ENCODE results near the gene AHRR.

Gene AHRR

DNA sequence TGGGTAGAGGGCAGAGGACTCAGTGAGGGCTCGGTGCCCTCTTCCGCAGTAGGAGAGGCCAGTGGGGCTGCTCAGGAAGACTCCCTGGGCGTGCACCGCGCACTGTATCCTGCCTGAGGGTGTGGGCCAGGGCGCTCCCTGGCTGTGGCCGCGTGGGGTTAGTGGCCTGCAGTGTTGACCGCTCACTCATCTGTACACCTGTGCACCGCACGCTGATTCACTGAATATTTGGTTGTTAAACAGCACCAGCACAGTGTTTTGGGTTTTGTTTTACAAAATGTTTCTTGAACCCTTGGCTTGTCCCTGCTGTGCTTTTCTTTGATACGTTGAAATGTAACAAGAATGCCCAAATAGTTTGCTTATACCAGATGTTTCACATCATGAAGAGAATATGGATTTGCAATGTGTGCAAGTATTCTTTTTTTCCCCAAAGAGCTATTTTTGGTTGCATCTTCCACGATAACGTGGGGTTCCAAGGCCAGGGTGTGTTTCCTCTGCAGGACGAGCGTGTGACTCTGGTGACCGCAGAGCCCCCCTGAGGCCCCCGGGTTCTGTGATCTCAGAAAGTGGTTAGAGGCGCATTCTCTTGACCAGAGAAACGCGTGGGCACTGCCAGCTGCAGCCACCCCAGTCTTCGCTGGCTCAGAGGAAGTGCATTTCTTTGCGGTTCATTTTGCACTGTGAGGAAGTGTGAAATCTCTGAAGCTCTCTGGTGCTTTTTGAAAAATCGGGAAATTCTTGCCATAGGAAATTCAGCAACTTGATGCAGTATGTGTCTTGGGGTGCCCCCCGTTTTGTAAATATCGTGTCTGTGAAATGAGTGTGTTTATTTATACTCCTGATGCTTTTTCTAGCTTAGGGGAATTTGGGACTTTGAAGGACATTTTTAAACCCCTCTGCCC, 46.9 kb downstream of the AHRR start:
- no peak for TF ChIP-seq REST (IDR thresholded peaks at IDR 0.05; ENCODE audit: insufficient read depth in 1 of 2, low read depth in 2 of 2, low read length in 2 of 2)
- no peak for TF ChIP-seq FOXP2 (optimal IDR thresholded peaks at IDR 0.05; ENCODE audit: borderline replicate concordance, extremely low read depth, extremely low read length, insufficient read depth)
- TF ChIP-seq POLR2AphosphoS5 (IDR thresholded peaks at IDR 0.05; ENCODE audit: low read depth, low read length), result no peak
- TF ChIP-seq SIN3A (IDR thresholded peaks at IDR 0.05; ENCODE audit: borderline replicate concordance, insufficient read depth, low read length), result no peak
- TF ChIP-seq TAF1 (IDR thresholded peaks at IDR 0.05; ENCODE audit: borderline replicate concordance, insufficient read depth, low read length), result no peak

- no peak for TF ChIP-seq POLR2AphosphoS5 (IDR thresholded peaks at IDR 0.05; ENCODE audit: low read depth, low read length)
- no peak for TF ChIP-seq REST (IDR thresholded peaks at IDR 0.05; ENCODE audit: insufficient read depth in 1 of 2, low read depth in 2 of 2, low read length in 2 of 2)
- TF ChIP-seq TAF1 (IDR thresholded peaks at IDR 0.05; ENCODE audit: borderline replicate concordance, insufficient read depth, low read length), result no peak
- TF ChIP-seq FOXP2 (optimal IDR thresholded peaks at IDR 0.05; ENCODE audit: borderline replicate concordance, extremely low read depth, extremely low read length, insufficient read depth), result no peak
Observed at GRCh38 chr5:369151-369868, 47.8 kb downstream of the AHRR start.

- TF ChIP-seq REST (IDR thresholded peaks at IDR 0.05; ENCODE audit: insufficient read depth in 1 of 2, low read depth in 2 of 2, low read length in 2 of 2) (no peak), FOXP2 (optimal IDR thresholded peaks at IDR 0.05; ENCODE audit: borderline replicate concordance, extremely low read depth, extremely low read length, insufficient read depth) (no peak), POLR2AphosphoS5 (IDR thresholded peaks at IDR 0.05; ENCODE audit: low read depth, low read length) (no peak), SIN3A (IDR thresholded peaks at IDR 0.05; ENCODE audit: borderline replicate concordance, insufficient read depth, low read length) (no peak), TAF1 (IDR thresholded peaks at IDR 0.05; ENCODE audit: borderline replicate concordance, insufficient read depth, low read length) (no peak)
Observed at GRCh38 chr5:370311-370958, 48.9 kb downstream of the AHRR start.

- TF ChIP-seq POLR2AphosphoS5 (IDR thresholded peaks at IDR 0.05; ENCODE audit: low read depth, low read length), result no peak
Observed at GRCh38 chr5:370959-371810, 49.7 kb downstream of the AHRR start.

All from PFSK-1 (cell line).